Measurements from ENCODE around the gene MON2. TPM values are rescaled to one million over a fixed set of nuclear protein-coding genes. Genes with fewer than 3 reads are reported as not detected.

MON2 gene
- total and polyA plus RNA-seq, 2 of the 8 experiments (the other 6 are each of a cell fraction or from before 2014, with no cell fraction given): 3.8 to 21.8 TPM

GRCh38 chr12:62632411-62632918, 165.8 kb downstream of the MON2 start (continued):
- TF ChIP-seq RBBP5 (IDR thresholded peaks at IDR 0.05; ENCODE audit: borderline replicate concordance, low read depth, low read length) (no peak), SP2 (IDR thresholded peaks at IDR 0.05; ENCODE audit: low read length) (no peak), SUZ12 (IDR thresholded peaks at IDR 0.05; ENCODE audit: low read length) (peak; percentile 15; the same call in 1 of the 2 replicates), CREB1 (IDR thresholded peaks at IDR 0.05) (no peak), JUN (IDR thresholded peaks at IDR 0.05; ENCODE audit: low read depth, low read length) (no peak), NRF1 (IDR thresholded peaks at IDR 0.05; ENCODE audit: low read depth, low read length) (no peak), ZNF274 (IDR thresholded peaks at IDR 0.05; ENCODE audit: borderline replicate concordance, extremely low read depth, low read length) (no peak), POLR2AphosphoS5 (IDR thresholded peaks at IDR 0.05; ENCODE audit: low read depth, low read length) (no peak), NANOG (IDR thresholded peaks at IDR 0.05; ENCODE audit: insufficient read depth, low read depth, low read length, poor library complexity, severe bottlenecking) (no peak), PHF8 (conservative IDR thresholded peaks at IDR 0.05; ENCODE audit: low read depth, low read length) (no peak), POLR2A (IDR thresholded peaks at IDR 0.05; ENCODE audit: control extremely low read depth in 1 of 2, low read depth in 2 of 2, low read length in 2 of 2) (no peak), SP1 (IDR thresholded peaks at IDR 0.05; ENCODE audit: low read depth, low read length) (no peak), SP4 (IDR thresholded peaks at IDR 0.05; ENCODE audit: low read length) (no peak), CHD1 (IDR thresholded peaks at IDR 0.05; ENCODE audit: low read depth, low read length) (no peak), ATF3 (IDR thresholded peaks at IDR 0.05; ENCODE audit: insufficient read depth, low read depth, low read length) (no peak), ASH2L (IDR thresholded peaks at IDR 0.05; ENCODE audit: low read length) (no peak), GTF2F1 (IDR thresholded peaks at IDR 0.05; ENCODE audit: borderline replicate concordance, low read depth, low read length) (no peak), RAD21 (IDR thresholded peaks at IDR 0.05 in 1 of 2, conservative IDR thresholded peaks at IDR 0.05 in 1 of 2; ENCODE audit: low read depth in 2 of 2, low read length in 2 of 2) (no peak), BRCA1 (IDR thresholded peaks at IDR 0.05; ENCODE audit: low read depth, low read length) (no peak), SIN3A (conservative IDR thresholded peaks at IDR 0.05 in 1 of 2, IDR thresholded peaks at IDR 0.05 in 1 of 2; ENCODE audit: low read depth in 1 of 2, low read length in 2 of 2) (no peak), CTBP2 (IDR thresholded peaks at IDR 0.05; ENCODE audit: borderline replicate concordance, insufficient read depth, insufficient read length, low read length) (no peak), TCF12 (IDR thresholded peaks at IDR 0.05; ENCODE audit: low read depth, low read length) (0 out of 2 replicates have a peak, but pooled peaks have one; percentile 1), SAP30 (IDR thresholded peaks at IDR 0.05; ENCODE audit: insufficient read depth, insufficient replicate concordance, low read length) (no peak), CBX5 (IDR thresholded peaks at IDR 0.05; ENCODE audit: low read depth, low read length) (no peak), HDAC6 (IDR thresholded peaks at IDR 0.05; ENCODE audit: low read depth, low read length) (no peak), BCL11A (IDR thresholded peaks at IDR 0.05; ENCODE audit: low read depth in 2 of 2, low read length in 2 of 2) (no peak)
